Activated naive CD4-positive, alpha-beta T cell (primary cell): ENCODE data around the gene ZC3H12C.

Experiments used
- DNase-seq, 4 experiments: peaks; one replicate each; lab custom pipeline; 2025; lab: John Stamatoyannopoulos, UW

The ZC3H12C gene

GRCh38 chr11:110098645-110099044, 5.5 kb downstream of the ZC3H12C start:
- DNase-seq: no peak

DNA sequence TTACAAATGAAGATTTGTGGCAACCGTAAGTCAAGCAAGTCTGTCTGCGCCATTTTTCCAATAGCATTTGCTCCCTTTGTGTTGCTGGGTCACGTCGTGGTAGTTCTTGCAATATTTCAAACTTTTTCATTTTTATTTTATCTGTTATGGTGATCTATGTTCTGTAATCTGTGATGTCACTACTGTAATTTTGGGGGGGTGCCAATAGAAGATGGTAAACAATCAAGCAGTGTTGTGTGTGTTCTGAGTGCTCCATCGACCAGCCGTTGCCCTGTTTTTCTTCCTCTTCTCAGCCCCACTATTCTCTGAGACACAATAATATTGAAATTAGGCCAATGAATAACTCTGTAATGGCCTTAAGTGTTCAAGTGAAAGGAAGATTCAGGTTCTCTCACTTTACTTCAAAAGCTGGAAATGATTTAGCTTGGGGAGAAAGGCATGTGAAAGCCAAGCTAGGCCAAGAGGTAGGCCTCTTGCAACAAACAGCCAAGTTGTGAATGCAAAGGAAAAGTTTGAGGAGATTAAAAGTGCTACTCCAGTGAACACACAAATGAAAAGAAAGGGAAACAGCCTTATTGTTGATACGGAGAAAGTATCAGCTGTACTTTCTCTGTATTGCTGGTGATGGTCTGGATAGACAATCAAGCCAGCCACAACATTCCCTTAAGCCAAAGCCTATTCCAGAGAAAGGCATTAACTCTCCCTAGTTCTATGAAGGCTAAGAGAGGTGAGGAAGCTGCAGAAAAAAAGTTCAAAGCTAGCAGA, 7.5 kb downstream of the ZC3H12C start:
- no peak for DNase-seq

- DNase-seq: no peak
Observed at GRCh38 chr11:110106713-110107274, 13.6 kb downstream of the ZC3H12C start.

DNA sequence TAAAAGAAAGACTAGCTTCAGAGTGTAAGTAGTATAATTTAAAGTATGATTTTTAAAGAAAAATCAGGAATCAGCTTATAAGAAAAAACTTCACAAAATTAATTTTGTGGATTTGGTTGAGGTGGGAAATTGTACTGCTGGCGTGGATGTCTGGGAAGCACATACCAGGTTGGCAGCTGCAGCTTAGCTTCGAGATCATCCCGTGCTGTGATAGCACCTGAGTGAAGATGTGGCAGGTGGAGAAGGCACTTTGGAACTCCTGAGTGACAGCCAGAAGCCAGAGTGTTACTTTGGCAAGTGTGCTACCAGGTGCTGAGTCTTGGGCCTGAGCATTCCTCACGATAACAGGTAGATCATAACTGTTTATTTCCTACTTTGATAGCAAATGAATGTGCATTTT, 17.7 kb downstream of the ZC3H12C start:
- no peak for DNase-seq

DNA sequence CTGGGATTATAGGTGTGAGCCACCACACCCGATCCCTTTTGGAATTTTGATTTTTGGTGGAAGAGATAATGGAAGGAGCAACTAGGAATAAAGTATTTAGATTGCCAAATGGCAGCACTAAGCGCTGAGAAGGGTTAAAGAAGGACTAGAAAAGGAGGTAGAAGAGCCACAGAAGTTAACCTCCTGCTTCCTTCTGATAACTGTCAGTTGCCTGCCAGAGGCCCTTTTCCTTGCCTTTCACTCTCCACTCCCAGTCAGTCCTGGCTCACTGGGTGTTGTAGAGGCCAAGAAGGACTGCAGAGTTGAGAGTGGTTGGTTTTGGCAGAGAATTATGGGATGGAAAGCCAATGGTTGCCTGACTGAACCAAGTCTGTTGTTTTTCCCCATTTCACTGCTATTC, 19.3 kb downstream of the ZC3H12C start:
- no peak for DNase-seq

GRCh38 chr11:110113505-110113904, 20.3 kb downstream of the ZC3H12C start:
- DNase-seq: no peak

GRCh38 chr11:110113973-110114372, 20.8 kb downstream of the ZC3H12C start:
- no peak for DNase-seq

DNA sequence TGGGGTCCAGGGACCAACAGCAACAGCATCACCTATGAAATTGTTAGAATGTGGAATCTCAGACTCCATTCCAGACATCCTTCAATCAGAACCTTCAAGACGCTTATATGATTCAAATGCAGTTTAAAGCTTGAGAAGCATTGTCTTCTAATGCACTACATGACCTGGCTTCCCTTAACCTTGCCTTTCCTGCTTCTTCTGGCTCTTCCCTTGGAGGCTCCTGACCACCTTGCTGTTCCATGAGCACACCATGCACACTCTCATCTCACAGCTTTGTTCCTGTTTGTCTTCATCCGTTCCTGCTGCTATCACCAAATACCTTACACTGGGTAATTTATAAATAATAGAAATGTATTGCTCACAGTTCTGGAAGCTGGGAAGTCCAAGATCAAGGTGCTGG, 26.1 kb downstream of the ZC3H12C start:
- DNase-seq: no peak

DNA sequence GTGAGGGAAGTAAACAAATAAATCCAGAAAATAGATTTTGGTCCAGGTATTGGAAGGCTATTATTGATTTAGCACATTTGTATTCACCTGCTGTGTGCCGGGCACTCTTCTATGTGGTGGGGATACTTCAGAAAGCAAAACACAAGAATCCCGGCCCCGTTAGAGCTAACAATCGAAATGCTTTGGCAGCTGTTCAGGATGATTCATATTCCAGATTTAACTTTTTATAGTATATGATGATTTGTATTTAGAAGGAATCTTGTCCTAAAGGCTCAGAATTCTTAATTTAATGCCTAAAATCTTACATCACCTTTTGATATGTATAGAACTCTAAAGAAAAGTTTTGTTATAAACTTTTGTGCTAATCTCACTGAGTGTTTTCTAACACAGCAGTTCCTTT, 28.0 kb downstream of the ZC3H12C start:
- DNase-seq: no peak

- DNase-seq: no peak
Observed at GRCh38 chr11:110123003-110123402, 29.8 kb downstream of the ZC3H12C start.

DNA sequence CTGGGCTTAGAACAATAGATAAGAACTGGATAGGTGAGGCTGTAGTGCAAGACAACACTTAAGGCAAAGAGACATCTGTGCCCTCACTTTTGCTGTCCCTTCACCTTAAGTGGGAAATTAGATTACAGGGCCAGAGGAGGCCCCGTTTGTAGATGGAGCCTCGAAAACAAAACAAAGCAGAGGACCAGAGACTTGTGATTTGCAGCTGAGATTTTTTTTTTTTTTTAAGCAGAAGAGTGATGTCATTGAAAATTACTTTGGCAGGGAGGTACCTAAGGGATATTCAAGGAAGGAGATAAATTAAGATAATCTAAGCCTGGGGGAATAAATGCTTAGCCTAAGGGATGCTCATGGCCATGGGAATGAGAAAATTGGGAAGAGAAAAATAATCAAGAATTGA, 31.4 kb downstream of the ZC3H12C start:
- DNase-seq: no peak

- no peak for DNase-seq
Observed at GRCh38 chr11:110125632-110126031, 32.4 kb downstream of the ZC3H12C start.

DNA sequence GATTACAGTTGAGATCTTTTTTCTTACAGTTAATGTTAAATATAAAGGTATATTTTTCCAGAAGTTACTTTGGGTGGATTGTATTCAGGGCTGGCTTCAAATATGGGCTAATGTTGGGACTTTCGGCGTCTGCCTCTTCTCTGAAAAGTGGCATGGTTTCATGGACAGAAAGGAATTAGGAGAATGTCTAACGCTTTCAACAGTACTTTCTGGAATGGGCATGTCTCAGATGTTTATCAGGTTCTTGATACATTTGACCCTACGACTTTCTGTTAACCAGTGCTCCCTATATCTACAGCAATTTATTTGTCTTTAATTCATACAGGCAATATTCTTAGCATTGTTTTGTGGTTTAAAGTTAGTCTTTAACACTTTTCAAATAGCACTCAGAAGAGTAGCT, 33.7 kb downstream of the ZC3H12C start:
- DNase-seq: no peak

- DNase-seq: no peak
Observed at GRCh38 chr11:110128161-110128560, 35.0 kb downstream of the ZC3H12C start.

DNA sequence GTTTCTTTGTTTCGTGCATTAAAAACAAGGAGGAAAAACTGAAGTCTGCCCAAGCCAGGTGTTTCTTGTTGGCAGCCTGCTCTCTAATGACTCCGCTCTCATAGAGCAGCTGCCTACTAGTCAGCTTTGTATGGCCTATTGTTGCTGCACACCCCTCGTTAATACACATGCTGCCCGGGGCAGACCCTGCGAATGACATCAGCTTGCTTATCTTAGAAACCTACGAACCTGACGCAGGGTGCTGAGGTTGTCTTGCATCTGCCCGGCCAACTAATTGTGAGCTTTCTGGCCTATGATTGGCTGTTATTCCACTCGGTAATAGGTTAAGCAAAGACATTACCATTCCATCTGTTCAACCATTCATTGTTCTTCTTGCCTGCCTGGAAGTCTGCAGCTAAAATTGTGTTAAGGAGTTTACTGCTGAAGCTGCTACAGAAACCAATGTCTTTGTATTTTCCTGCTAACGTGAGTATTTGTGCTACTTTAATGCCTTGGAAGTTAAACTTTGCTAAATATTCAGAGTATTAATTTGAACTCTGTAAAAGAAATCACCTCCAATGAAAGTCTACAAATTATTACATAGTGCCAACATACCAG, 37.5 kb downstream of the ZC3H12C start:
- DNase-seq: no peak

GRCh38 chr11:110131386-110132123, 38.4 kb downstream of the ZC3H12C start:
- no peak for DNase-seq

DNA sequence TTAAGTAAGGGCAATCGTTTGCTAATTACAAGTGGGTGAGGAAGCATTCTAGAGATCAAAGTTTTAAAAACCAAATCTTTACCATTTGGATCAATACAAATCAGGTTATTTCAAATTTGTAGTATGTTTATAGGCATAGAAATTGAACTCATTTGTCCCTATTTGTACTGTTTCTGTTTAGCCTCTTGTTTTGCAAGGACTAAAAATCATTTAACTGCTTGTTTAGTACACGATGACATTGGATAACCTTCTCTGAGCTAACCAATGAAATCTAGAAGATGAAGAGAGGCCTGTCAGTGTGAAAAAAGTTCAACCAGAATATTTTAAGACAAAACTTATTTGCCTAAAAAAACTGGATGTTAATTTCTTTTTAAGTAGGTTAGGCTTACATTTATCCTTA, 40.0 kb downstream of the ZC3H12C start:
- no peak for DNase-seq

DNA sequence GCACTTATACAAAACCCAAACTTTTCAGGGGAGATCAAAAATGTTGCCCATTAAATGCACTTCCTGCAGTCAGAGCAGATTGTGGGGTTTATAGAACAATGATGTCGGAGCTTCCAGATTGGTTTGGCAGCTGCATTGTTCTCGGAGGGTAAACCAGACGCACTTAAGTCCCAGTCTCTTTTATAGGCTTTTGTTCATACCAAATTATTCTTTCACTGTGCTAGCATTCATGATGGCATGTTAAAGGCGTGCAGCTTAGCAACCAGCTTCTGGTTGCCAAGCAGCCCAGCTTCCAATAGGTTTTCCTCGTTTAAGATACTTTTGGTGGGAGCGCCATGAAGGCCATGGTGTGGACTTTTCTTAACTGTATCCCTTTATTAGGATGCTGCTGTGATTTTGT, 40.9 kb downstream of the ZC3H12C start:
- no peak for DNase-seq

DNA sequence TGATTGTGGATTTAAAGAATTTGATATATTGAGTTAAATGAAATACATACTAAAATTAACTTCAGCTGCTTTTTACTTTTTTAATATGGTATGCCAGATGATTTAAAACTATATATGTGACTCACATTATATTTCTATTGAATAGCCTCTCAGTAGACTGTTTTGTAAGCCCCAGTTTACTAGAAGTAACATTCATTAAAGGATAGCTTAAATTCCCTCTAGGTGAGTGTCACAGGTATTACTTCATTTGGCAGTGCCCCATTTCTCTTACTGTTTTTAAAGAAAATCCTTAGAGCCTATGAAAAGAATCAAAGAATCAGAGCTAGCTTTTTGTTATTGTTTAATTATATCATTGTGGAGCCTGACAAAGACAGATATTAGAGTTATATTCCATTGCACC, 48.6 kb downstream of the ZC3H12C start:
- no peak for DNase-seq

DNA sequence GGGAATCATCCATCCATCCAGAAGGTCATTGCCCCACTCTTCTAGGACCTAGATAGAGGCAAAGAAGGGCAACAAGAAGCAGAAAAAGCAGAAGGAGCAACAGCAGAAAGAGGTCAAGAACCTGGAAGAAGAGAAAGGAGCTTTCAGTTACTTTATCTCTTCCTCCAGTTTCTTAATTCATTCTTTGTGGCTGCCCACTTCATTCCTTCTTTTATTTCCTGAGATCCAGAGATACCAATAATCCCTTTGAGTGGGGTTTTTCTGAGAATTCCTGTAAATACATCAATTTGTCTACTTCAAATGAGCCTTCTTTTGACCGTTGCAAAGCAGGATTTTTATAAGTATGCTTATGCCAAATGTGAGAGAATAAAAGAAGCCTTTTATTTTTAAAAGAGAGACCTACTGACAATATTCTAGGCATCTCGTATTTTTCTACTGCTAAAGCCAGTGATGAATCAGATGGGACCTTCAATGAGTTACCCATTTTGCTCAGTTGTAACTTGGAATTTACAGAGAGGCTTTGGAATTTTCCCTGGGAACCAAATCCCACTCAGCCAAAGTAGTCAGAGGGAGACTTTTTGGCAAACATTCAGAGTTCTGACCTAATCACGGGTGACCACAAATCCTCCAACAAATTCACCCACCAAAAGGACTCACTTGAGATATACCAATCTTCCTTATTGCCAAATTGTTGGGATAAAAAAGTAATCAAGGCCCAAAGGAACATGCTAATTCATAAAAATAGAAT, 54.9 kb downstream of the ZC3H12C start:
- no peak for DNase-seq

GRCh38 chr11:110148775-110149744, 55.9 kb downstream of the ZC3H12C start:
- no peak for DNase-seq
